ENCODE data around the gene CYP2A6.

- no peak for TF ChIP-seq EZH2 (IDR thresholded peaks at IDR 0.05)
- TF ChIP-seq POLR2AphosphoS5 (IDR thresholded peaks at IDR 0.05; ENCODE audit: borderline replicate concordance, low read depth, low read length): no peak; the same call in 1 of the 2 replicates
Measured at GRCh38 chr19:40806423-40807146, 43.7 kb downstream of the CYP2A6 start.
